GM23338 (cell line): ENCODE results near the gene NDUFA13.

Experiments used
- EZH2phosphoT487 ChIP-seq: fragments of 200-600 bp; sonication (generic); IDR thresholded peaks from one replicate; pipeline ENCODE4 v1.8.1; 2018; ENCODE audit warnings: antibody characterized with exemption; ENCODE audit not compliant: unreplicated experiment
- JUNB ChIP-seq: IDR thresholded peaks from one replicate; pipeline ENCODE4 v1.6.1; 2016; ENCODE audit warnings: antibody characterized with exemption; ENCODE audit not compliant: unreplicated experiment
- TF ChIP-seq, protein P1 (sequence below), 2 experiments: fragments of 200-600 bp in 1 of 2; sonication (generic) in 1 of 2; conservative IDR thresholded peaks; 2 replicates each; pipeline versions ENCODE4 v1.5.1 to v1.6.1; 2016 to 2017; ENCODE audit warnings: antibody characterized with exemption in 2 of 2, low read depth in 2 of 2, mild to moderate bottlenecking in 2 of 2, moderate library complexity in 1 of 2

DNA sequence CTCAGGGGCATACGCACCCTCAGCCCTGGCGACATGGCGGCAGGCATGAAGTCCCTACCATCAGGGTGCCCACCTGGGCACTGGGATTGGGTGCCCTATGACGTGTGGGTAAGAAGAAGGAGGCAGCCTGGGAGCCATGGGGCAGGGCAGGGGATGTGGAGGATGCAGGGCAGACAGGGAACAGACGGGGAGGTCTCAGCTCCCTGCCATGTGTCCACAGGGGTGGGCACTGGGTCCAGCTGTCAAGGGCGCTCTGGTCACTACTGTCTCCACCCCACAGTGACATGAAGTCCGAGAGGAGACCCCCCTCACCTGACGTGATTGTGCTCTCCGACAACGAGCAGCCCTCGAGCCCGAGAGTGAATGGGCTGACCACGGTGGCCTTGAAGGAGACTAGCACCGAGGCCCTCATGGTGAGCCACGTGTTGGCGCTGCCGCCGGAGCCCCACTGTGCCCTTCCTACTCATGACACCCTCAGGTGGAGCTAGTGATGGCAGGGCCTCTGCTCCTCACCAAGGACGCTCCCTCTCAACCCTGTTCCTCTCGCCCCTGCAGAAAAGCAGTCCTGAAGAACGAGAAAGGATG lies 23.9 kb upstream of the NDUFA13 start:
- TF ChIP-seq, protein P1, sequence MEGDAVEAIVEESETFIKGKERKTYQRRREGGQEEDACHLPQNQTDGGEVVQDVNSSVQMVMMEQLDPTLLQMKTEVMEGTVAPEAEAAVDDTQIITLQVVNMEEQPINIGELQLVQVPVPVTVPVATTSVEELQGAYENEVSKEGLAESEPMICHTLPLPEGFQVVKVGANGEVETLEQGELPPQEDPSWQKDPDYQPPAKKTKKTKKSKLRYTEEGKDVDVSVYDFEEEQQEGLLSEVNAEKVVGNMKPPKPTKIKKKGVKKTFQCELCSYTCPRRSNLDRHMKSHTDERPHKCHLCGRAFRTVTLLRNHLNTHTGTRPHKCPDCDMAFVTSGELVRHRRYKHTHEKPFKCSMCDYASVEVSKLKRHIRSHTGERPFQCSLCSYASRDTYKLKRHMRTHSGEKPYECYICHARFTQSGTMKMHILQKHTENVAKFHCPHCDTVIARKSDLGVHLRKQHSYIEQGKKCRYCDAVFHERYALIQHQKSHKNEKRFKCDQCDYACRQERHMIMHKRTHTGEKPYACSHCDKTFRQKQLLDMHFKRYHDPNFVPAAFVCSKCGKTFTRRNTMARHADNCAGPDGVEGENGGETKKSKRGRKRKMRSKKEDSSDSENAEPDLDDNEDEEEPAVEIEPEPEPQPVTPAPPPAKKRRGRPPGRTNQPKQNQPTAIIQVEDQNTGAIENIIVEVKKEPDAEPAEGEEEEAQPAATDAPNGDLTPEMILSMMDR (conservative IDR thresholded peaks at IDR 0.05; ENCODE audit: low read depth in 2 of 2): no peak
- TF ChIP-seq JUNB (no peak), EZH2phosphoT487 (no peak)
